Measurements from ENCODE around the gene PATJ.

- TF ChIP-seq CTCF (IDR thresholded peaks at IDR 0.05) (no peak), EZH2 (IDR thresholded peaks at IDR 0.05; ENCODE audit: borderline replicate concordance, insufficient read depth, low read depth, low read length, poor library complexity, severe bottlenecking) (no peak)
These were observed 300.9 kb downstream of the PATJ start for GRCh38 chr1:62043154-62043553.
